Peyer's patch (tissue), 4 donors: ENCODE measurements around the gene PLA2G2C. TPM values are rescaled to one million over a fixed set of nuclear protein-coding genes. Genes with fewer than 3 reads are reported as not detected.

Experiments
- DNase-seq, 3 donors: peaks; one replicate each; pipeline ENCODE4 v3.0.0-alpha.2; 2017 to 2019
- H3K27ac ChIP-seq, 4 donors: fragments of 200-600 bp; sonication (generic); one replicate each; pipeline ENCODE4 v1.5.1; 2016 to 2019
- H3K27me3 ChIP-seq, 2 donors: fragments of 200-600 bp; sonication (generic); one replicate each; pipeline ENCODE4 v1.5.1; 2019
- H3K36me3 ChIP-seq, 3 donors: fragments of 200-600 bp; sonication (generic); one replicate each; pipeline ENCODE4 v1.5.1; 2016 to 2019
- H3K4me1 ChIP-seq, 4 donors: fragments of 200-600 bp; sonication (generic); one replicate each; pipeline ENCODE4 v1.5.1; 2016 to 2019
- H3K4me3 ChIP-seq, 4 donors: fragments of 200-600 bp; sonication (generic); 1 replicate in 3 of 4; 2 replicates in 1 of 4; pipeline ENCODE4 v1.5.1; 2016 to 2019; ENCODE audit warnings: mild to moderate bottlenecking in 1 of 4
- H3K9me3 ChIP-seq, 4 donors: fragments of 200-600 bp; sonication (generic); one replicate each; pipeline ENCODE4 v1.5.1; 2016 to 2019; ENCODE audit warnings: mild to moderate bottlenecking in 1 of 4
- CTCF ChIP-seq, 6 experiments: fragments of 450-650 bp in 4 of 6; fragments of 200-600 bp in 2 of 6; sonication (generic) in 1 of 6; IDR thresholded peaks; one replicate each; pipeline ENCODE4 v1.5.1; 2017 to 2019; ENCODE audit warnings: antibody characterized with exemption in 6 of 6, mild to moderate bottlenecking in 3 of 6, moderate library complexity in 1 of 6
- POLR2A ChIP-seq, 2 donors: fragments of 450-650 bp; IDR thresholded peaks; one replicate each; pipeline ENCODE4 v1.5.1; 2017; ENCODE audit warnings: antibody characterized with exemption in 2 of 2, mild to moderate bottlenecking in 2 of 2, moderate library complexity in 2 of 2
- total RNA-seq, 4 donors: library from RNA; depleted of rRNA; stranded (reverse); fragments of >200 nt; gene quantifications; one replicate each; pipeline ENCODE4 v1.1.0, GENCODE V29; 2016

PLA2G2C gene
- total RNA-seq, 4 donors from 2014 or later = 1.0 TPM; not detected in 3

DNA sequence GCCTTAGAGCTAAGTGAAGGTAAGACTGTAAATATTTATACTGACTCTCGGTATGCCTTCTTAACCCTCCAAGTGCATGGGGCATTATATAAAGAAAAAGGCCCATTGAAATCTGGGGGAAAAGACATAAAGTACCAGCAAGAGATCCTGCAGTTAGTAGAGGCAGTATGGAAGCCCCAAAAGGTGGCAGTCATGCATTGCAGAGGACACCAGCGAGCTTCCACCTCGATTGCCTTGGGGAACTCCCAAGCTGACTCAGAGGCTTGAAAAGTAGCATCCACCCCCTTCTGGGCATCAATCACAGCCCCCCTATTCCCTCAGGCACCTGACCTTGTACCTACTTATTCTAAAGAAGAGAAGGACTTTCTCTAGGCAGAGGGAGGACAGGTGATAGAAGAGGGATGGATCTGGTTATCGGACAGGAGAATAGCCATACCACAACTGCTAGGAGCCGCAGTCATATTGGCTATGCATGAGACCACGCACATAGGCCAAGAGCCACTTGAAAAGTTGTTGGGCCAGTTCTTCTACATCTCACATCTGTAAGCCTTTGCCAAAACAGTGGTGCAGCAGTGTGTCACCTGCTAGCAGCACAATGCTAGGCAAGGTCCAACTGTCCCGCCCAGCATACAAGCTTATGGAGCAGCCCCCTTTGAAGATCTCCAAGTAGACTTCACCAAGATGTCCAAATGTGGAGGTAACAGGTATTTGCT lies 27.8 kb downstream of the PLA2G2C start:
- TF ChIP-seq POLR2A (IDR thresholded peaks at IDR 0.05) (no peak), CTCF (IDR thresholded peaks at IDR 0.05) (no peak)
- Histone ChIP-seq H3K27ac (no peak overlapping the region), H3K9me3 (peaks cover 0 to 30% (median 12%) of the 10 kb centered on the region in 4 donors), H3K4me3 (no peak overlapping the region), H3K4me1 (peaks cover 0 to 5% (median 0%) of the 10 kb centered on the region in 4 donors), H3K27me3 (no peaks in the 10 kb centered on the region), H3K36me3 (no peaks in the 10 kb centered on the region)
- no peak for DNase-seq

- Histone ChIP-seq H3K27ac (peak overlapping the region in 1 of 4 donors; percentile 49), H3K4me3 (peak overlapping the region in 1 of 4 donors; percentile 8), H3K27me3 (no peaks in the 10 kb centered on the region), H3K9me3 (peaks cover 0 to 7% (median under 1%) of the 10 kb centered on the region in 4 donors), H3K4me1 (peaks cover 0 to 10% (median 3%) of the 10 kb centered on the region in 4 donors), H3K36me3 (no peaks in the 10 kb centered on the region)
- DNase-seq = peak in 1 of 3 donors; percentile 36
- TF ChIP-seq POLR2A (IDR thresholded peaks at IDR 0.05) = no peak
- TF ChIP-seq CTCF (IDR thresholded peaks at IDR 0.05) = no peak
These were observed 32.0 kb downstream of the PLA2G2C start for GRCh38 chr1:20154301-20154831.

- DNase-seq = peak in 1 of 3 donors; percentile 49
- Histone ChIP-seq H3K4me3 (no peak overlapping the region), H3K36me3 (no peaks in the 10 kb centered on the region), H3K4me1 (peaks cover 0 to 10% (median 3%) of the 10 kb centered on the region in 4 donors), H3K27me3 (no peaks in the 10 kb centered on the region), H3K9me3 (no peaks in the 10 kb centered on the region), H3K27ac (peak overlapping the region in 2 of 4 donors; percentile 6 to 59)
- TF ChIP-seq POLR2A (IDR thresholded peaks at IDR 0.05) (no peak), CTCF (IDR thresholded peaks at IDR 0.05) (no peak)
These were observed 33.3 kb downstream of the PLA2G2C start for GRCh38 chr1:20153000-20153418.

DNA sequence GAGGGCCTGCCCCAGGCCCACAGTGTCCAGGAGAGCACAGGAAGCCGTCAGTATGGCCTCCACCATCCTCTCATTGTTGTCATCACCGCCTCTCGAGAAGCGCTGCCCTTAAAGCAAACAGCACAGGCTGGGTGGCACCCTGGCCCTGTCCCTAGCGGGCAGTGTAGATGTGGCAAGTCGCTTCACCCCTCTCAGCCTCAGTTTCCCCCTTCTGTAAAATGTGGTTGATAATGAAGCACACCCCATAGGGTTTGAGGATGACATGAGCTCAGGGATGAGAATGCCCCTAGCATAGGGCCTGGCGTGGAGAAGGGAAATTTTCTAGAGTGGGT lies 33.8 kb downstream of the PLA2G2C start:
- H3K27me3 ChIP-seq = no peaks in the 10 kb centered on the region
- no peak for DNase-seq
- no peaks in the 10 kb centered on the region for H3K36me3 ChIP-seq
- H3K9me3 ChIP-seq = no peaks in the 10 kb centered on the region
- H3K4me3 ChIP-seq = peak overlapping the region in 3 of 4 donors; percentile 34 to 45 (median 43)
- H3K27ac ChIP-seq = peak overlapping the region in 2 of 4 donors; percentile 6 to 59
- H3K4me1 ChIP-seq = peaks cover 0 to 10% (median 3%) of the 10 kb centered on the region in 4 donors
- TF ChIP-seq CTCF (IDR thresholded peaks at IDR 0.05) = no peak
- no peak for TF ChIP-seq POLR2A (IDR thresholded peaks at IDR 0.05)

DNA sequence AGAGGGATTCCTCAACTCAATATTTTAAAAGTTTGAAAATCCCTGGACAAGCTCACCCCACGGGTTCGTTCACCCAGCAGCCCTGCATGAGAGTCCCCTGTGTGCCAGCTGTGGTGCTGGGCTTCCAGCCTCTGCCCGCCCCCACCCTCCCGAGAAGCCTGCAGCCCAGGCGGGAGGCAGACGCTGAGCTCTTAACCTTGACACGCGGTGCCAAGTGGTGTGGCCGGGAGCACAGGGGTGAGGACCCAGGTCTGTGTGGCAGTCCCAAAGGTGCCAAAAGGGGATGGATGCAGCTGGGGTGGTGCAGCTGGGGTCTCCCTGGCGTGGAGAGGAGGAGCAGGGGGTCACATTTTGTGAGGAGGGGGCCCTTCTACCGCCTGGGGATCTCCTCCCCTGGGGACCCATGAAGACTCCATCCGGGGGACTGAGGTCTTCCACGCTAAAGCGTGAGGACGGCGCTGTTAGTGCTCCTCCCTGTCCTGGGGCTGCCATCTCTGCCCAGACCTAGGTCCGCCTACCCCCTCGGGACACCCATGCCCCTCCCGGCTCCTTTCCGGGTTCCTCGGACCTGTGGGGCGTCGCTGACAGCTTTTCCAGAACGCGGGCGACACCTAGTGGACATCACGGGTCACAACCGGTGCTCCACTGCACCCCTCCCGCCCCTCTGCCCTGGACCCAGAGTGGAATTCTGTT lies 34.3 kb downstream of the PLA2G2C start:
- Histone ChIP-seq H3K27ac (peak overlapping the region in 2 of 4 donors; percentile 49 to 59), H3K9me3 (no peaks in the 10 kb centered on the region), H3K36me3 (no peaks in the 10 kb centered on the region), H3K4me1 (peaks cover 0 to 10% (median 3%) of the 10 kb centered on the region in 4 donors), H3K27me3 (no peaks in the 10 kb centered on the region), H3K4me3 (peak overlapping the region; percentile 34 to 45 (median 39))
- TF ChIP-seq CTCF (IDR thresholded peaks at IDR 0.05) (peak; percentile 80 to 96 (median 92)), POLR2A (IDR thresholded peaks at IDR 0.05) (no peak)
- peak; percentile 80 to 92 (median 86) for DNase-seq
